Fibroblast of lung (primary cell): ENCODE results near the gene DOCK4. TPM values are rescaled to one million over a fixed set of nuclear protein-coding genes. Genes with fewer than 3 reads are reported as not detected.

Experiments used
- DNase-seq, 2 donors: peaks; one replicate each; pipeline versions ENCODE4 v3.0.0 to v3.0.0-alpha.2; 2010; ENCODE audit warnings: low read depth in 2 of 2
- H2AFZ ChIP-seq: 2 replicates; pipeline ENCODE4 v1.5.1; 2012; ENCODE audit warnings: low read length, control low read depth, inconsistent platforms
- H3K27ac ChIP-seq: 2 replicates; pipeline ENCODE4 v1.5.1; 2011; ENCODE audit warnings: low read length, control low read depth; ENCODE audit not compliant: insufficient read depth
- H3K27me3 ChIP-seq: 2 replicates; pipeline ENCODE4 v1.5.1; 2011; ENCODE audit warnings: mild to moderate bottlenecking, low read length; ENCODE audit not compliant: control insufficient read depth, insufficient read depth
- H3K36me3 ChIP-seq: 2 replicates; pipeline ENCODE4 v1.5.1; 2011; ENCODE audit warnings: low read length; ENCODE audit not compliant: control insufficient read depth, insufficient read depth
- H3K4me1 ChIP-seq: 2 replicates; pipeline ENCODE4 v1.5.1; 2011; ENCODE audit warnings: low read length; ENCODE audit not compliant: control insufficient read depth, insufficient read depth; ENCODE audit errors: extremely low read depth
- H3K4me2 ChIP-seq: 2 replicates; pipeline ENCODE4 v1.5.1; 2011; ENCODE audit warnings: low read length, control low read depth; ENCODE audit not compliant: insufficient read depth; ENCODE audit errors: extremely low read depth
- H3K4me3 ChIP-seq, 4 experiments: fragments of 200-600 bp in 1 of 4; sonication (generic) in 1 of 4; replicated peaks in 1 of 4; 2 replicates each; pipeline ENCODE4 v1.5.1; 2011 to 2016; ENCODE audit warnings: low read length in 4 of 4, low read depth in 3 of 4, mild to moderate bottlenecking in 3 of 4, control low read depth in 2 of 4, inconsistent platforms in 1 of 4, mixed read lengths in 1 of 4; ENCODE audit not compliant: insufficient read depth in 1 of 4; ENCODE audit errors: control extremely low read depth in 1 of 4
- H3K79me2 ChIP-seq: 2 replicates; pipeline ENCODE4 v1.5.1; 2012; ENCODE audit warnings: mild to moderate bottlenecking, low read length, inconsistent platforms; ENCODE audit not compliant: control insufficient read depth, insufficient read depth
- H3K9ac ChIP-seq: 2 replicates; pipeline ENCODE4 v1.5.1; 2011; ENCODE audit warnings: mild to moderate bottlenecking, low read length, control low read depth; ENCODE audit not compliant: insufficient read depth
- H3K9me3 ChIP-seq: 2 replicates; pipeline ENCODE4 v1.5.1; 2012; ENCODE audit warnings: low read depth, low read length; ENCODE audit not compliant: control insufficient read depth, insufficient read depth
- H4K20me1 ChIP-seq: 2 replicates; pipeline ENCODE4 v1.5.1; 2011; ENCODE audit warnings: low read length; ENCODE audit not compliant: control insufficient read depth, insufficient read depth; ENCODE audit errors: extremely low read depth
- CTCF ChIP-seq, 2 donors: IDR thresholded peaks in 1 of 2; conservative IDR thresholded peaks in 1 of 2; 1 replicate in 1 of 2; 2 replicates in 1 of 2; pipeline ENCODE4 v1.5.1; 2011 to 2012; ENCODE audit warnings: low read length in 2 of 2, control low read depth in 1 of 2, inconsistent platforms in 1 of 2, low read depth in 1 of 2, mild to moderate bottlenecking in 1 of 2
- EZH2 ChIP-seq: IDR thresholded peaks from 2 replicates; pipeline ENCODE4 v1.5.1; 2012; ENCODE audit warnings: low read length, control low read depth, mild to moderate bottlenecking; ENCODE audit errors: missing control alignments
- polyA plus RNA-seq, 2 donors: library from polyadenylated mRNA; depleted of rRNA in 1 of 2; stranded (reverse) in 1 of 2; unstranded in 1 of 2; fragments of >200 nt; gene quantifications; 2 replicates each; pipeline ENCODE4 v1.2.1, GENCODE V29; 2011 to 2012; ENCODE audit warnings: missing spikeins in 1 of 2
- total RNA-seq: library from RNA; depleted of rRNA; stranded (reverse); fragments of >200 nt; gene quantifications from 2 replicates; pipeline ENCODE4 v1.2.1, GENCODE V29; 2014

DOCK4 gene
- total and polyA plus RNA-seq, 2 donors (not counting 1 experiment from before 2014, with no cell fraction given) = 20.8 to 39.3 TPM

- no peak overlapping the region for H3K4me3 ChIP-seq
- H3K4me2 ChIP-seq = no peak overlapping the region
- DNase-seq = peak in 1 of 2 donors; percentile 57
- no peak overlapping the region for H3K9ac ChIP-seq
- H3K79me2 ChIP-seq = no peaks in the 10 kb centered on the region
- H2AFZ ChIP-seq = no peak overlapping the region
- no peaks in the 10 kb centered on the region for H3K9me3 ChIP-seq
- no peak overlapping the region for H3K27ac ChIP-seq
- no peaks in the 10 kb centered on the region for H3K27me3 ChIP-seq
- H3K4me1 ChIP-seq = no peaks in the 10 kb centered on the region
- TF ChIP-seq EZH2 (no peak), CTCF (conservative IDR thresholded peaks at IDR 0.05 in 1 of 2, IDR thresholded peaks at IDR 0.05 in 1 of 2; ENCODE audit: low read depth in 1 of 2, low read length in 2 of 2) (no peak)
- no peaks in the 10 kb centered on the region for H4K20me1 ChIP-seq
- peaks cover 2% of the 10 kb centered on the region for H3K36me3 ChIP-seq
Measured at GRCh38 chr7:111982133-111982532, 224.1 kb downstream of the DOCK4 start.

GRCh38 chr7:111980725-111981124, 225.5 kb downstream of the DOCK4 start:
- Histone ChIP-seq H3K9me3 (no peaks in the 10 kb centered on the region), H3K4me2 (no peak overlapping the region), H2AFZ (no peak overlapping the region), H3K79me2 (no peaks in the 10 kb centered on the region), H4K20me1 (no peaks in the 10 kb centered on the region), H3K27me3 (no peaks in the 10 kb centered on the region), H3K4me1 (no peaks in the 10 kb centered on the region), H3K9ac (no peak overlapping the region), H3K27ac (no peak overlapping the region), H3K36me3 (peaks cover 2% of the 10 kb centered on the region), H3K4me3 (no peak overlapping the region)
- DNase-seq = no peak
- TF ChIP-seq EZH2 = no peak
- TF ChIP-seq CTCF (conservative IDR thresholded peaks at IDR 0.05 in 1 of 2, IDR thresholded peaks at IDR 0.05 in 1 of 2; ENCODE audit: low read depth in 1 of 2, low read length in 2 of 2) = no peak

- H4K20me1 ChIP-seq = no peaks in the 10 kb centered on the region
- TF ChIP-seq CTCF (conservative IDR thresholded peaks at IDR 0.05 in 1 of 2, IDR thresholded peaks at IDR 0.05 in 1 of 2; ENCODE audit: low read depth in 1 of 2, low read length in 2 of 2) (no peak), EZH2 (no peak)
- H3K79me2 ChIP-seq = no peaks in the 10 kb centered on the region
- H2AFZ ChIP-seq = no peak overlapping the region
- H3K4me3 ChIP-seq = no peak overlapping the region
- no peaks in the 10 kb centered on the region for H3K9me3 ChIP-seq
- H3K36me3 ChIP-seq = no peaks in the 10 kb centered on the region
- no peaks in the 10 kb centered on the region for H3K4me1 ChIP-seq
- H3K27ac ChIP-seq = no peak overlapping the region
- H3K27me3 ChIP-seq = no peaks in the 10 kb centered on the region
- no peak overlapping the region for H3K9ac ChIP-seq
- no peak overlapping the region for H3K4me2 ChIP-seq
- no peak for DNase-seq
Measured at GRCh38 chr7:111975346-111975745, 230.9 kb downstream of the DOCK4 start.
